Activated naive CD8-positive, alpha-beta T cell treated with anti-CD3 and anti-CD28 coated beads, Interleukin-2, amount 10 ng/mL, durations not matched to agents 7 days and 5 days (primary cell): ENCODE measurements around the gene SLC16A14. TPM values are rescaled to one million over a fixed set of nuclear protein-coding genes. Genes with fewer than 3 reads are reported as not detected.
"Not testable (repeated sequence)": the region's sequence is repeated elsewhere in the genome, so short reads cannot be mapped to it uniquely, and the experiment has no call there.

ENCODE experiments used
- ATAC-seq: fragments of 150-1000 bp; cut with Tn5 transposase; one replicate; pipeline ENCODE4 v1.10.0; 2021; ENCODE audit warnings: low read depth, moderate library complexity
- POLR2A ChIA-PET: fragments of 350-600 bp; sonication (Branson Sonifier 250); formaldehyde crosslinking; loops from one replicate; lab custom pipeline; 2021; ENCODE audit warnings: antibody characterized with exemption; lab: Charles Lee
- DNase-seq: peaks from one replicate; pipeline ENCODE4 v3.0.0; 2021
- H3K27ac Mint-ChIP-seq: one replicate; pipeline ENCODE4 v1.8.0; 2022; ENCODE audit warnings: mild to moderate bottlenecking, mixed read lengths
- H3K27me3 Mint-ChIP-seq: one replicate; pipeline ENCODE4 v1.8.0; 2022; ENCODE audit warnings: mild to moderate bottlenecking, moderate library complexity, mixed read lengths
- H3K36me3 Mint-ChIP-seq: one replicate; pipeline ENCODE4 v1.8.0; 2021; ENCODE audit warnings: mild to moderate bottlenecking, mixed read lengths
- H3K4me1 Mint-ChIP-seq: one replicate; pipeline ENCODE4 v1.8.0; 2021; ENCODE audit warnings: mixed read lengths
- H3K4me3 Mint-ChIP-seq: one replicate; pipeline ENCODE4 v1.8.0; 2022; ENCODE audit warnings: mild to moderate bottlenecking, moderate library complexity, mixed read lengths
- H3K9me3 Mint-ChIP-seq: one replicate; pipeline ENCODE4 v1.8.0; 2021; ENCODE audit warnings: mixed read lengths
- total RNA-seq, 2 experiments: library from RNA; stranded (reverse); gene quantifications; one replicate each; pipeline ENCODE4 v1.2.3, GENCODE V29; 2021

The SLC16A14 gene, protein sequence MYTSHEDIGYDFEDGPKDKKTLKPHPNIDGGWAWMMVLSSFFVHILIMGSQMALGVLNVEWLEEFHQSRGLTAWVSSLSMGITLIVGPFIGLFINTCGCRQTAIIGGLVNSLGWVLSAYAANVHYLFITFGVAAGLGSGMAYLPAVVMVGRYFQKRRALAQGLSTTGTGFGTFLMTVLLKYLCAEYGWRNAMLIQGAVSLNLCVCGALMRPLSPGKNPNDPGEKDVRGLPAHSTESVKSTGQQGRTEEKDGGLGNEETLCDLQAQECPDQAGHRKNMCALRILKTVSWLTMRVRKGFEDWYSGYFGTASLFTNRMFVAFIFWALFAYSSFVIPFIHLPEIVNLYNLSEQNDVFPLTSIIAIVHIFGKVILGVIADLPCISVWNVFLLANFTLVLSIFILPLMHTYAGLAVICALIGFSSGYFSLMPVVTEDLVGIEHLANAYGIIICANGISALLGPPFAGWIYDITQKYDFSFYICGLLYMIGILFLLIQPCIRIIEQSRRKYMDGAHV
- total RNA-seq, result under 1 TPM; 0.65 to 0.72 TPM

DNA sequence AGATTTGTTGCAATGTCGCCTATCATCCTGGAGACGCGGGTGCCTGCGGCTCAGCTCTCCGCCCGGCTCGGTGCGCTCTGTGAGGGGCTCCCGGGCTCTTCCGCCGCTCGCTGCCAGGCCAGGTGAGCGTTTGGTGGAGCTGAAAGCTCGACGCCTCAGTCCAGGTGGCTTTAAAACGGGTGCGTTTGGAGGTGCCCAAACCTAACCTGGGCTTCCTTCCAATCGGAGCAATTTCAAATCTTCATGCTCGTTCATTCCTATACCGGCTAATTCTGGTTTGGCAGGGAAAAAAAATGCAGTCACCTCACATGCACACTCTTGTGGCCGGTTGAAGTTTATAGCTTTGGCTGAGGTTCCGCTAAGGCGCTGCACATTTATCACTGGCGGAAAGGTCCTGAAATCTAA, at the start of gene SLC16A14:
SLC16A14 (minus strand) TSS at position 274 of the 405 bp plus-strand sequence. CDS start 9,572 bp downstream, outside the sequence.
- peaks cover 11% of the 10 kb centered on the region for H3K27me3 Mint-ChIP-seq
- POLR2A ChIA-PET, result interaction anchor here (0.6 to 2.1 kb wide), 2 partner anchors 147 to 202 kb away, joined by 3 to 8 read pairs; partner anchors contain the start of gene TRIP12
- H3K4me3 Mint-ChIP-seq, result peak within 1 kb of the TSS; percentile 83
- peak within 1 kb of the TSS; percentile 75 for H3K27ac Mint-ChIP-seq
- H3K4me1 Mint-ChIP-seq, result peaks cover 10% of the 10 kb centered on the region
- H3K9me3 Mint-ChIP-seq, result peaks cover 1% of the 10 kb centered on the region
- H3K36me3 Mint-ChIP-seq, result no peaks in the 10 kb centered on the region
- ATAC-seq (peak; percentile 30), DNase-seq (no peak)

DNA sequence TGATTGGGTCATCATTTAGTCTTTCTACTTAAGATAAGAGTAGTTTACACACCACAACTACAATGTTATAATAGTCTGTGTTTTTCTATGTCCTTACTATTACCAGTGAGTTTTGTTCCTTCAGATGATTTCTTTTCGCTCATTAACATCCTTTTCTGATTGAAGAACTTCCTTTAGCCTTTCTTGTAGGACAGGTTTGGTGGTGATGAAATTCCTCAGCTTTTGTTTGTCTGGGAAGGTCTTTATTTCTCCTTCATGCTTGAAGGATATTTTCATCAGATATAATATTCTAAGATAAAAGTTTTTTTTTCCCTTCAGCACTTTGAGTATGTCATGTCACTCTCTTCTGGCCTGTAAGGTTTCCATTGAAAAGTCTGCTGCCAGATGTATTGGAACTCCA, 38.0 kb upstream of the SLC16A14 start:
- Mint-ChIP-seq H3K4me1 (no peaks in the 10 kb centered on the region), H3K9me3 (peaks cover 19% of the 10 kb centered on the region), H3K4me3 (no peak overlapping the region), H3K36me3 (peaks cover 1% of the 10 kb centered on the region), H3K27ac (no peak overlapping the region), H3K27me3 (peaks cover 13% of the 10 kb centered on the region)
- no peak for ATAC-seq
- POLR2A ChIA-PET, result no interaction called here
- no peak for DNase-seq

DNA sequence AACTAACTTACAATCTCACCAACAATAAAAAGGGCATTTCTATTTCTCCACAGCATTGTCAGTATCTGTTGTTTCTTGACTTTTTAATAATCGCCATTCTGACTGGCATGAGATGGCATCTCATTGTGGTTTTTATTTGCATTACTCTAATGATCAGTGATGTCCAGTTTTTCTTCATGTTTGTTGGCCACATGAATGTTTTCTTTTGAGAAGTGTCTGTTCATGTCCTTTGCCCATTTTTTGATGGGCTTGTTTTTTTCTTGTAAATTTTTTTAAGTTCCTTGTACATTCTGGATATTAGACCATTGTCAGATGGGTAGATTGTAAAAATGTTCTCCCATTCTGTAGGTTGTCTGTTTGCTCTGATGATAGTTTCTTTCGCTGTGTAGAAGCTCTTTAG, 33.2 kb upstream of the SLC16A14 start:
- DNase-seq, H3K36me3 Mint-ChIP-seq, H3K4me1 Mint-ChIP-seq, POLR2A ChIA-PET, ATAC-seq, H3K4me3 Mint-ChIP-seq, H3K27ac Mint-ChIP-seq: not testable (repeated sequence)
- peaks cover 20% of the 10 kb centered on the region for H3K9me3 Mint-ChIP-seq
- peaks cover 25% of the 10 kb centered on the region for H3K27me3 Mint-ChIP-seq

DNA sequence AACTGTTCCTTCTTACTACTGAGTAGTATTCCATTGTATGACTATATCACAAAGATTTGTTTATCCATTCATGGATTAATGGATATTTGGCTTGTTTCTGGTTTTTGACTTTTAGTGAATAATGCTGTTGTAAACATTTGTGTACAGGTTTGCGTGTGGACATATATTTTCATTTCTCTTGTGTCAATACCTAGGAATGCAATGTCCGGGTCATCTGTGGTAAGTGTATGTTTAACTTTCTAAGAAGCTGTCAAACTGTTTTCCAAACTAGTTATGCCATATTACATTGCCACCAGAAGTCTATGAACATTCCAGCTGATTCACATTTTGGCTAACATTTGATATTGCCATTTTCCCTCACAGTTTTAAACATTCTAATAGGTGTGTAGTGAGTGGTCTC, 29.1 kb upstream of the SLC16A14 start:
- ATAC-seq (no peak), DNase-seq (no peak)
- peaks cover 2% of the 10 kb centered on the region for H3K36me3 Mint-ChIP-seq
- H3K27ac Mint-ChIP-seq, result no peak overlapping the region
- H3K4me3 Mint-ChIP-seq, result no peak overlapping the region
- H3K4me1 Mint-ChIP-seq, result no peaks in the 10 kb centered on the region
- peaks cover 33% of the 10 kb centered on the region for H3K27me3 Mint-ChIP-seq
- POLR2A ChIA-PET, result interaction anchor here (0.6 kb wide), 1 partner anchor 111 kb away, joined by 5 read pairs; no protein-coding TSS in a partner anchor
- peaks cover 23% of the 10 kb centered on the region for H3K9me3 Mint-ChIP-seq

DNA sequence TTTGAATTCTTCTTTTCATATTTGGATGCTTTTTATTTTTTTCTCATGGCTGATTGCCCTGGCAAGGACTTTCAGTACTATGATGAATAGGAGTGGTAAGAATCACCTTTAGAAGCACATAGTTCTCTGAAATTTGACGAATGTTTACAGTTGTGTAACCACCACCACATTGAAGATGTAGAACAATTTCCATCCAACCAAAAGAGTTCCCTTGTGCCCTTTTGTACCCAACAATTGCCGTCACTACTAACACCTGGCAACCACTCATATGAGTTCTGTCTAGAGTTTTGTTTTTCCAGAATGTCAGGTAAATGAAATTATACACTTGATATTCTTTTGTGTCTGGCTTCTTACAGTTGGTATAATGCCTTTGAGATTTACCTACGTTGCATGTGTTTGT, 28.7 kb upstream of the SLC16A14 start:
- peaks cover 21% of the 10 kb centered on the region for H3K9me3 Mint-ChIP-seq
- ATAC-seq (no peak), DNase-seq (no peak)
- H3K27me3 Mint-ChIP-seq, result peaks cover 34% of the 10 kb centered on the region
- H3K4me3 Mint-ChIP-seq, result no peak overlapping the region
- H3K27ac Mint-ChIP-seq, result no peak overlapping the region
- POLR2A ChIA-PET, result no interaction called here
- H3K36me3 Mint-ChIP-seq, result peaks cover 2% of the 10 kb centered on the region
- H3K4me1 Mint-ChIP-seq, result no peaks in the 10 kb centered on the region

DNA sequence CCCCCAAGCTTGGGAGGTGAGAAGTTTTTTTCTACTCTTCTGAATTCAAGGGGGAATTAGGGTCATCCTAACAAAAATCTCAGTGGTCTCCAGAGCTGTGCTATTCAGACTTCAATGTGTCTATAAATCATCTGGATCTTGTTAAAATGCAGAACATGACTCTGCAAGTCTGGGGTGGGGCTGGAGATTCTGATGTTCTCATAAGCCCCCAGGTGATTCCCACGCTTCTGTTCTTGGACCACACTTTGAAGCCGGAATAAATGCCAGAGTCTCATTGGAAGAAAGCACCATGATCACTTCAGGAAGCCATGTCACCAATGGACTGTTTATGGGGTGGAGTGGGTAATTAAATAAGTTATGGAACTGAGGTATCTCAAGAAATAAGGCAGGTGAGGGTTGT, 22.2 kb upstream of the SLC16A14 start:
- Mint-ChIP-seq H3K36me3 (no peaks in the 10 kb centered on the region), H3K4me3 (no peak overlapping the region), H3K27me3 (peaks cover 34% of the 10 kb centered on the region), H3K27ac (no peak overlapping the region), H3K9me3 (peaks cover 9% of the 10 kb centered on the region), H3K4me1 (no peaks in the 10 kb centered on the region)
- DNase-seq (no peak), ATAC-seq (no peak)
- POLR2A ChIA-PET, result no interaction called here

DNA sequence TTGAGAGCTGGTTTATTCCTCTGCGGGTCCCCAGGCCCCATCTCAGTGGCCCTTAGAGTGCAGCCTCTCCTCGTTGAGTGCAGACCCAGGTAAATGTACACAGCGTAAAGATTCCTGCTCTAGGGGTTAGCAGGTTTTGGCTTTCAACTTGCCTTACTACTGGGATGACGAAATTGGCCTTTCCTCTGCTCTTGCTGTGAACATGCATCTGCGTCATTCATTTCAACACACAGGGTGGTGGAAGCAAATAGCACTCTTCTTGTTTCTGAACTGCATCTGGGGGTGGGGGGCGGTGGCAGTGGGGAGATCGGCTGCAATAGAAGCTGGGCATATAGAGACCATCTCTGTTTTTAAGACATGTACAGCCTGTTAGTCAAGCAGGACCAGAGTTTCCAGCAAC, 16.5 kb upstream of the SLC16A14 start:
- no peak overlapping the region for H3K27ac Mint-ChIP-seq
- H3K4me1 Mint-ChIP-seq, result no peaks in the 10 kb centered on the region
- DNase-seq, result no peak
- H3K27me3 Mint-ChIP-seq, result peaks cover 12% of the 10 kb centered on the region
- H3K4me3 Mint-ChIP-seq, result no peak overlapping the region
- no peaks in the 10 kb centered on the region for H3K9me3 Mint-ChIP-seq
- no peak for ATAC-seq
- POLR2A ChIA-PET, result no interaction called here
- no peaks in the 10 kb centered on the region for H3K36me3 Mint-ChIP-seq

DNA sequence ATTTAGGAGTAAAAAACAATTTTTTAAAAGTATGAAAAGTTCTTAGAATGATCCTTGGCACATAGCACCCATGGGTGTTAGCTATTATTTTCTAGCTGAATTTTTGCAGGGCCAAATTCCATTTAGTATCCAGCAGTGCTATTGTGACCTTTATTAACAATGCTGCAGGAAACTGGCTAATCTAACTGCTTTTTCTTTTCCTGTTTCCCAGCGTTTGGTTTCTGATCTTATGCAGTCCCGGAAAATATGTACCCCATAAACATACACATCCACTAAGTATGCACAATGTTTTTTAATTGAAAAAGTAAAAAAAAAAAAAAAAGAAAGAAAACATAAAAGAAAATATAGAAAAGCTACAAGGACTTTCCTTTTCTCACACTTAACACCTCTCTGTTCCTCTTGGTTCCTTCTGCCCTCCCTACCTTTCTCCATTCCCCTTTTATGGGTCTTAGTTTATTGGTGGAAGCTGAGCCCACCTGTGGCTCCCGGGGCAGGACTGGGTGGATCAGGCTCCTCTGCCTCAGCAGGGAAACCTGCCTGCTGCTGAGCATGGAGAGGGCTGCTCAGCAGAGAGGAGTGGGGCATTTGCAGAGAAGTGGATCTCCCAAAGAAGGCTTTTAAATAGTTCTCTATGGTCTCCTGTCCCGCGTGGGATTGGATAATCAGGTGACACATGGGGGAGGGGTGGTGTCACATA, 9.3 kb upstream of the SLC16A14 start:
- Mint-ChIP-seq H3K4me1 (no peaks in the 10 kb centered on the region), H3K9me3 (peaks cover 2% of the 10 kb centered on the region), H3K4me3 (no peak overlapping the region), H3K36me3 (no peaks in the 10 kb centered on the region), H3K27me3 (peaks cover 10% of the 10 kb centered on the region), H3K27ac (no peak overlapping the region)
- ATAC-seq, result no peak
- POLR2A ChIA-PET, result no interaction called here
- DNase-seq, result no peak

DNA sequence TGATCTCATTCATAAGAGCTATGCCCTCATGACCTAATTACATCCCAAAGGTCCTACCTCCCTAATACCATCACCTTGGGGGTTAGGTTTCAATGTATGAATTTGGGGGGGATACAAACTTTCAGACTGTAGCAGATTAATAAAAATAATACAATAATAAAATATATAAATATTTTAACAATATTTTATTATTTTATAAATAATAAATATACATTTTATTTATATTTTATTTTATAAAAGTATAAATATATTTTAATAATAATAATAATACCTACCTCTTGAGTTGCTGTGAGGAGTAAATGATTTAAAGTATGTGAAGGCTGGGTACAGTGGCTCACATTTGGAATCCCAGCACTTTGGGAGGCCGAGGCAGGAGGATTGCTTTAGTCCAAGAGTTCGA, 8.1 kb upstream of the SLC16A14 start:
- POLR2A ChIA-PET, result interaction anchor here (1.1 kb wide), 1 partner anchor 14 kb away, joined by 3 read pairs; no protein-coding TSS in a partner anchor

DNA sequence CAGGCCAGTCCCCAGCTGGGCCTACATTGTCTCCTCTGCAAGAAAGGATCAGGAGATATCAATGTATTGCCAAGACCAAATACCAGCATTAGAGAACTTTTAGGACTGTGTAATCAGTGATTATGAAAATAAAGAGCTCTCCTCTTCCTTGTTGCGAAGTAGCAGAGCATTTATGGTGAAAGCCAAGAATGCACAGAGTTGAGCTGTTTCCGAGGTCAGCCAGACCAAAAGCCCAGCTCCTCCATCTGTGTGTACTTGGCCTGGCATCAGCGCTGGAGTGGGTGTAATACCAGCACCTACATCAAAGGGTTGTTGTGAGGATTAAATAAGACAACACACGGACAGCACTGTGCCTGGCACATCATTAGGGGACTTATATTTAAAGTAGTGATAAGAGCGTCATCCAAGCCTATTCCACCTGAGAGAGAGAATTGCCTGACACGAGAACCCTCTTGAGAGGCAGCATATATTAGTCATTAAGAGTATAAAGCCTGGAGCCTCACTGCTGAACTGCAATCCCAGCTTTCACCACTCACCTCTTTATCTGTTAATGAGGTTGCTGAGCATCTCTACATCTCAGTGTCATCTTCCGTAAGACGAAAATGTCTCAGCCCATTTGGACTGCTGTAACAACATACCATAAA, 7.4 kb upstream of the SLC16A14 start:
- POLR2A ChIA-PET, result interaction anchor here (1.1 kb wide), 1 partner anchor 13 kb away, joined by 3 read pairs; no protein-coding TSS in a partner anchor
- H3K27ac Mint-ChIP-seq, result no peak overlapping the region
- no peaks in the 10 kb centered on the region for H3K36me3 Mint-ChIP-seq
- H3K4me3 Mint-ChIP-seq, result no peak overlapping the region
- peaks cover 8% of the 10 kb centered on the region for H3K27me3 Mint-ChIP-seq
- ATAC-seq, result no peak
- DNase-seq, result no peak
- peaks cover 2% of the 10 kb centered on the region for H3K9me3 Mint-ChIP-seq
- no peaks in the 10 kb centered on the region for H3K4me1 Mint-ChIP-seq

More for the DNA sequence above, 8.1 kb upstream of the SLC16A14 start:
- Mint-ChIP-seq H3K9me3 (peaks cover 2% of the 10 kb centered on the region), H3K4me1 (no peaks in the 10 kb centered on the region), H3K4me3 (no peak overlapping the region), H3K36me3 (no peaks in the 10 kb centered on the region), H3K27me3 (peaks cover 10% of the 10 kb centered on the region), H3K27ac (no peak overlapping the region)
- ATAC-seq (no peak), DNase-seq (no peak)

DNA sequence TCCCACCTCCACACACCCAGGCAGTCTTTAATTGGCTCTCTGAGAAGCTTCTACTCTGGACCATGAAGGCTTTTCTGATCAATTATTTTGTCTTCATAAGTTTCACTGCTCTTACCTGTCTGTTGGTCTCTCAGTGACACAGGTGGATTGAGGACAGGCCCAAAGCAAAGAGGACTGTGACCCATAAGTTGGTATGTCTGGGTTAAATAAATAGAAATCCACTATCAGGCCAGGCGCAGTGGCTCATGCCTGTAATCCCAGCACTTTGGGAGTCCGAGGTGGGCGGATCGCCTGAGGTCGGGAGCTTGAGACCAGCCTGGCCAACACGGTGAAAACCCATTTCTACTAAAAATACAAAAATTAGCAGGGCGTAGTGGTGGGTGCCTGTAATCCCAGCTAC, 2.7 kb upstream of the SLC16A14 start:
- peaks cover 11% of the 10 kb centered on the region for H3K27me3 Mint-ChIP-seq
- H3K4me3 Mint-ChIP-seq, result no peak overlapping the region
- ATAC-seq (no peak), DNase-seq (no peak)
- no peak overlapping the region for H3K27ac Mint-ChIP-seq
- H3K9me3 Mint-ChIP-seq, result peaks cover 2% of the 10 kb centered on the region
- POLR2A ChIA-PET, result no interaction called here
- H3K36me3 Mint-ChIP-seq, result no peaks in the 10 kb centered on the region
- H3K4me1 Mint-ChIP-seq, result peaks cover 10% of the 10 kb centered on the region

DNA sequence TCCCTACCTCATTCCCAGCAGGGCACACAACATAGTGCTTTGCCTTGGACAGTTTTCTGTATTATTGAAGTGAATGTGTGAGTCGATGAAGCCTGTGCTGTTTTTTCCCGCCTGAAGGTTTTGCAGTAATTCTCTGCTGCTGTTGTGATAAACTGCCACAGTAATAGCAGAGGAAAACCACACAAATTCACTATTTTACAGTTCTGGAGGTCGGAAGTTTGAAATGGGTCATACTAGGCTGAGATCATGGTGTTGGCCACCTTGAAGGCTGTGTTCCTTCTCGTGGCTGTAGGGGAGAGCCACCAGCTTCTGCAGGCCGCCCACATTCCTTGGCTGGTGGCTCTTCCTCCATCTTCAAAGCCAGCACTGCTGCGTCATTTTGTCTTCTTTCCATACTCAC, 678 bp upstream of the SLC16A14 start:
- H3K9me3 Mint-ChIP-seq, result peaks cover 2% of the 10 kb centered on the region
- DNase-seq (no peak), ATAC-seq (no peak)
- H3K27me3 Mint-ChIP-seq, result peaks cover 11% of the 10 kb centered on the region
- H3K4me3 Mint-ChIP-seq, result peak overlapping the region; percentile 6
- POLR2A ChIA-PET, result interaction anchor here (0.6 kb wide), 1 partner anchor 203 kb away, joined by 3 read pairs; no protein-coding TSS in a partner anchor
- H3K4me1 Mint-ChIP-seq, result peaks cover 10% of the 10 kb centered on the region
- no peaks in the 10 kb centered on the region for H3K36me3 Mint-ChIP-seq
- H3K27ac Mint-ChIP-seq, result no peak overlapping the region
